ENCODE results near the gene FGB.

DNA sequence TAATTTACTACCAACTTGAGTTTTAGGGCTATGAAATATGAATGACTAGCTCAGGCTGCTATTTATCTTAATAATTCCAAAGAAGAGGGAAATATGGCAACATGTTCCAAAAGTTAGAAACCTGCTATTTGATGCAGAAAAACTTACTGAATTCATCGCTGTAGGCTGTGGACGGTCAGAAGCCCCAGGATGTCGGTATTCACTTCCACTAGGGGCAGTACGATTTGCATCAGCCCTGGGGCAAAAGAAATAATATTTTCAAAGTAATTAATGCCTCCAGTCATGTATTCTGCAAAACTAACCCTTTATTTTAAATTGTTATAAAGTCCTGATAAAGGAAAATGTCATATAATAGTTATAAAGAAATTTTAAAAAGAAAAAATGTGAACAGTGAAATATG lies 17.1 kb upstream of the FGB start:
- TF ChIP-seq, protein P1, sequence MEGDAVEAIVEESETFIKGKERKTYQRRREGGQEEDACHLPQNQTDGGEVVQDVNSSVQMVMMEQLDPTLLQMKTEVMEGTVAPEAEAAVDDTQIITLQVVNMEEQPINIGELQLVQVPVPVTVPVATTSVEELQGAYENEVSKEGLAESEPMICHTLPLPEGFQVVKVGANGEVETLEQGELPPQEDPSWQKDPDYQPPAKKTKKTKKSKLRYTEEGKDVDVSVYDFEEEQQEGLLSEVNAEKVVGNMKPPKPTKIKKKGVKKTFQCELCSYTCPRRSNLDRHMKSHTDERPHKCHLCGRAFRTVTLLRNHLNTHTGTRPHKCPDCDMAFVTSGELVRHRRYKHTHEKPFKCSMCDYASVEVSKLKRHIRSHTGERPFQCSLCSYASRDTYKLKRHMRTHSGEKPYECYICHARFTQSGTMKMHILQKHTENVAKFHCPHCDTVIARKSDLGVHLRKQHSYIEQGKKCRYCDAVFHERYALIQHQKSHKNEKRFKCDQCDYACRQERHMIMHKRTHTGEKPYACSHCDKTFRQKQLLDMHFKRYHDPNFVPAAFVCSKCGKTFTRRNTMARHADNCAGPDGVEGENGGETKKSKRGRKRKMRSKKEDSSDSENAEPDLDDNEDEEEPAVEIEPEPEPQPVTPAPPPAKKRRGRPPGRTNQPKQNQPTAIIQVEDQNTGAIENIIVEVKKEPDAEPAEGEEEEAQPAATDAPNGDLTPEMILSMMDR (IDR thresholded peaks at IDR 0.05): no peak
- no peak for TF ChIP-seq EP300 (IDR thresholded peaks at IDR 0.05)
- TF ChIP-seq POLR2A (IDR thresholded peaks at IDR 0.05): no peak
